GM18868 (cell line): ENCODE measurements around the gene FBXW4.
"Not testable (repeated sequence)": the region's sequence is repeated elsewhere in the genome, so short reads cannot be mapped to it uniquely, and the experiment has no call there.

Experiments used
- ATAC-seq: cut with Tn5 transposase; IDR thresholded peaks from one replicate; pipeline ENCODE4 v1.9.1; 2021; ENCODE audit warnings: mild to moderate bottlenecking, moderate library complexity; ENCODE audit not compliant: unreplicated experiment

FBXW4 gene

DNA sequence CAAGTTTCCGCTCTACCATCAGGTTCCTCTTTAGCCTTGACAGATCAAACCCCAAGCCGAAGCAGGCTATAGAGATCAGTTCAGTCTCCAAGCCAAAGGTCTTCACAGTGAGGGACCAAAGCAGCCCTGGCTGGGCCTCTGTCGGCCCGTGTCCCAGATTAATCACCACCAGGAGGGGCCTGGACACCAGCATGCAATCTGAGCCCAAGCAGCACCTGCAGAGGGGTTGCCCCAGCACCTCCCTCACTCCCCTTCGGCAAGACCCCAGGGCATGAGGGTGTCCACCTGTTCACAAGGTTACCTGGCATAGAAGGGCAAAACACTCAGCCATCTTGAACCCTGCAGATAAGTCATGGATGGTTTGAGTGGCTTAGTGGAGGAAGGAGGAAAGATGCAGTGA, 36.0 kb downstream of the FBXW4 start:
- ATAC-seq: no peak

DNA sequence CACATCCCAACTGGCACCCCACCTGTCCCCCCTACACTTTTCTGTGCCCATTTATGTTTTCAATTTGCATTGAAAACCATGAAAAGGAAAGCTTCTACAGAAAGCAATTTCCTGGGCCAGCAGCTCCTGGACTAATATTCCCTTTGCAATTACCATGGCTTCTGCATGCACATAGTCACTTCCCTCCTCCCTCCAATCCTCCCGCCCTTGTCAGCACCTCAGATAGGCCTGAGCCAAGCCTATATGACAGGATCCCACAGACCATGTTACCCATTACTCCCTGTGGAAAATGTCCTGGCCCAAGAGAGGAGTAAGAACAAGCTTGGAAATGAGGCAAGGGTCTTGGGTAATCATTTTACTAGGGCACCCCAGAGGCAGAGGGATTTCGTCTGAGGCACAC, 38.1 kb downstream of the FBXW4 start:
- no peak for ATAC-seq

DNA sequence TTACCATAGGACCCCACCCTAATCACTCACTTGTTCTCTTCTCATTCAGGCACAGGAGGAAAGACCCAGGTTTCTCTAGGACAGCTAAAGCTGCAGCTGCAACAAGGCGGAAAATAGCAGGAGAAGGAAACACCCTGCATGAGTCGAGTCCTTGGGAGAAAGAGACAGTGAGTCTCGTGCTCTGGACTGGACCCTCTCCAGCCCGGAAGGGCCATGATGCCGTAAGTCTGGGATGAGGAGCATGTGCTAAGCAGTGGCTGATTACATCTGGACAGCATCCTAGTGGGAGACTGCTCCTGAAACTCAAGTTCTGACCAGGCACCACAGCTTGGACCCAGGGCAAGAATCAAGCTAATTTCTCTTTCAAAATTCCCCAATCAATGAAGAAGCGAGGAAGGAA, 39.4 kb downstream of the FBXW4 start:
- ATAC-seq: no peak

DNA sequence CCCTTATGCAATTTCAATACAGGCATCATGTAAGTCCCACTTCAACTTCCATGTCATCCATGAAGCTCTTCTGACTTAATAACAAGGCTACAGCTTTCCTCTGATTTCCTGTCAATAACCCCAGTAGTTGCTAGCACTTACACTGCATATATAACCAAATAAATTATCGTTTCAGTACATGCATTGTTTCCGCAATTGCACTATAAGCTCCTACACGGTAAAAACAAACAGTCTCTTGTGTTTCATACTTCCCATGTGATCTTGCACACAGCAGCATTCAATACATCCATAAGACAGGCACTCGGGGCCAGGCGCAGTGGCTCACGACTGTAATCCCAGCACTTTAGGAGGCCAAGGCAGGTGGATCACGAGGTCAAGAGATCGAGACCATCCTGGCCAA, 41.4 kb downstream of the FBXW4 start:
- ATAC-seq: no peak

DNA sequence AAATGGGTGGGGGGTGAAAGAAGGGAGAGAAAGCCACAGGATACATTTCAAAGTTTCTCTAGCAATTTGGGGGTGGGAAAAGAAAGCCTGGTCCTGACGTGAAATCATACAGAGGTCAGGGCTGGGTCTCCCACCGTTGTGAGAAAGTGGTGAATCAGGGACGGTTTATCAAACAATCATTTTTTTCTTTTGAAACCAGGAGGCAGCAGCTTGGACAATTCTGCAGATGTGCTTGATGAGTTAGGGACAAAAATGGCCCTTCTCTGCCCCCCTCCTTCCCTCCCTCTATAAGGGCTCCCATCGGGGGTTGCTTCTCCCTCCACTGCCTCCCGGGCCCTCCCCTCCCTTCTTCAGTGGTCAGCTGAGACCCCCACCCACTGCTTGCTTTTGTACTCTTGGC, 43.6 kb downstream of the FBXW4 start:
- ATAC-seq: no peak

DNA sequence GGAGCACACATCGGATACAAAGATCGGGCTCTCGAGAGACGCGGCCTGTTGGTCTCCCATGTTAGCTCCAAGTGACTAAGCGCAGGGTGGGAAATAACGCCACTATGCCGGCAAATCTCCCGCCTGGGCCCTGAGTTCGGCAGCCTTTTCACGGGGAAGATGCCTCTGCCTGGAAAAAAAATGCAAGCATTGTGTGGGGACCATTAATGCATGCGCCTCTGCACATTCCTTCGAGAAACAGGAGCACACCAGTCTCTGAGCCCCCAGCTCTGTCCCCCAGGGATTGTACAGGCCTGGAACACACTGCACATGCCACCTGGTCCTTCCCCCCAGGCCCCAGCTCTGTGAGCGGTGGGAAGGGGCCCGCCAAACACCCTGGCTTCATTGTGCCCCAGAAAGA, 44.1 kb downstream of the FBXW4 start:
- ATAC-seq: no peak

DNA sequence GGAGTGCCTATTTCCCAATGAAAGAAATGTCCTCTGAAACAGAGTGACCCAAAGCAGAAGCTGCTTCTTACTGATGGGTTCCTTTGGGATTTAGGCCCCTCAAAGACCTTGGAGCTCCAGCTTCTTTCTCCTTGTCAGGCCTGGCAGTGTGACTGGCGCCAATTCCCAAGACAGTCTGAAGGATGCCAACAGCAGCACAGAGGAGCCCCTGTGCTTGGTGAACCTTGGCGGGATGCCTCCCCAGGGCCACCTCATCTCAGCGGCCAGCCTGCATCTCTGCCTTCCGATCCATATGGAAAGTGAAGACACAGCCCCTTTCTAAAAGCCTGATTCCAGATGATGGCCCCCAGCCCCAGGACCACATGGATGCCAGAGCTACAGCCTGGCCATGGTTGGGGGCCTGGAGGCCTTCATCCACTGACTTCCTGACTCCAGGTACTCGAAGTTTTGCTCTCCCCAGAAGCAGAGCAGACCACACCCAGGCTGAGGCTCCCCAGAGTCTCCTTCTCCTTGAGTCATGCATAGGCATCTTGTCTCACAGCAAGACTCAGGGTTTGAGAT, 45.4 kb downstream of the FBXW4 start:
- ATAC-seq: no peak

DNA sequence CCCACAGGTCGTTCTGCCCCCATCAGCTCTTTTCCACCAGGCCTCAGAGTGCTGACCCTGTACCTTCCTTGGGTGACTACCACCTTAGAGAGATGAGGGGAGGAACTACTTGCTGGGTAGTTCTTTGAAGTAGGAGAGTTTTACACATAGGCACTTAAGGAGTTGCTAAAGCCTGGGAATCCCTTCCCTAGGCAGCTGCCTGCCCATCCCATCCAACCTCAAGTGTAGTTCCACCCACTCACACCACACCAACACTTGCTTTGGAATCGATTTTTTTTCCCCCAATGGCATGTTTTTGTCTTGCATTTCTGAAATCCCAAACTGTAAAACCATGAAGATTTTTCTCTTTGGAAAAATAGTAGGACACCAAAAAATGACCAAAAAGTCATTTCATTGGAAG, 47.7 kb downstream of the FBXW4 start:
- ATAC-seq: no peak

DNA sequence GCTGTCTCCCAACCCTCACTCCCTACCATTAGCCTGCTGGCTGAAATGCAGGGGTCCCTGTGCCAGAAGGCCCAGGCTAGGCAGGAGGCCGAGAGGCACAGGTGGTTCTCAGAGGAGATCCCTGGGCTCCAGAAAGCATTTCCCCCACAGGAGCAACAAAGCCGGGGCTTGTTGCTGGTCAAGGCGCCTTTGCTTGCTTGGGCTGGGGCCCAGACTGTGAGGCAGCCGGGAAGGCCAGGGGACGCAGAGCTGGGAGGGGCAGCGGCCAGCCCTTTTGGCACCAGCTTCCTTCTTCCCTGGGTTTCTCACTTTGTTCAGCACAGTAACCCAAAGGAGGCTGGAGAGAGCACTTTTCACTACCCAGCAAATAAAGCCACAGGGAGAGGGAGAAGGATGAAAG, 48.6 kb downstream of the FBXW4 start:
- no peak for ATAC-seq

DNA sequence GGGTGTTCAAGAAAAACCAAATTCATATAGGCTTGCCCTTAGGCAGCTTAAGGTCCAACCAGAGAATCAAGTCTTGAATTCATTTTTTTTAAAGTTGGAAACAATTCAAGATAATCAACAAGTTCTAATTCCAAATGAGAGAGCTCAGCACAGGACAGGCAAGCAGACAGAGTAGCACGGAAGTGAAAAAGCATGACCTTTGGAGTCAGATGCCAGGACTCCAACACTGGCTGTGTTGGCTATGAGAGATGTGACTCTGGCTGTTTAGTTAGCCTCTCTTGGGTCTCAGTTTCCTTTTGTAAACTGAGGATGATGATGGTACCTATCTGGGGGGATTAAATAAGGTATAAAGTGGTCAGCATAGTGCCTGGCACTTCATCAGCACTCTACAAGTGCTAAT, 49.3 kb downstream of the FBXW4 start:
- ATAC-seq: no peak

DNA sequence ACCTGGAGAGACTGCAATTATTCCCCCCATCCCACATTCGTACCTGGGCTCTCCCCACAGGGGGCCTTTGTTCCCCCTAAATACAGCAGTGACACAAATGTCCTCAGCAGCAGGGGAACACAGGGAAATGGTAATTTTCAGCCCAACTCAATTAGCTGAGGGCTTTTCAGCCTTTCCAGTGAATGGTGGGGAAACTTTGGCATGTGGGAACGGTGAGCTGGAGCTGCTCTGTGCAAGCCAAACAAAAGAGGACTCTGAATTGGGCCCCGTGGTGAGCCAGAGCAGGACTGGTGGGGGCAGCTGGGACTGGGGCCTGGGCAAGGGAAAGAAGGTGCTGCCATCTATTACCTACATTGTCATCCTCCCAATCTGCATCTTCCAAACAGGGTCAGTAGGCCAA, 51.0 kb downstream of the FBXW4 start:
- no peak for ATAC-seq

DNA sequence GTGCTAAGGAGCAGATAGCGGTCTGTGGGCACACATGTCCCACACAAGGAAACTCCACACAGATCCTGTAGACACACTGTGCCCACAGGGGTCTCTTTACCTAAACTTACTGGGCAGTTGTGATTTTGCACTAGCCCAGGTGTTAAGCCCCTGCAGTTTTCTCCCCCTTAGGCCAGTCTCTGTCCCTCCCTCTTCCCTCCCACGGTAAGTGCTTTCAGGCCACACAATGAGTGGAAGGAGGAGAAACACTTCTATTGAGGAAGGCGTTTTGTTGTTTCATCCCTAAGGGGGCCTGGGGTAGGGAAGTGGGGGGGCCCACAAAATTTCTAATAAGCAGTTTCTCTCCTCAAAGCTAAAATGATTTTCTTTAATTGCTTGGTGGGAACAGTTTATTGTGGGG, 51.4 kb downstream of the FBXW4 start:
- ATAC-seq: no peak

DNA sequence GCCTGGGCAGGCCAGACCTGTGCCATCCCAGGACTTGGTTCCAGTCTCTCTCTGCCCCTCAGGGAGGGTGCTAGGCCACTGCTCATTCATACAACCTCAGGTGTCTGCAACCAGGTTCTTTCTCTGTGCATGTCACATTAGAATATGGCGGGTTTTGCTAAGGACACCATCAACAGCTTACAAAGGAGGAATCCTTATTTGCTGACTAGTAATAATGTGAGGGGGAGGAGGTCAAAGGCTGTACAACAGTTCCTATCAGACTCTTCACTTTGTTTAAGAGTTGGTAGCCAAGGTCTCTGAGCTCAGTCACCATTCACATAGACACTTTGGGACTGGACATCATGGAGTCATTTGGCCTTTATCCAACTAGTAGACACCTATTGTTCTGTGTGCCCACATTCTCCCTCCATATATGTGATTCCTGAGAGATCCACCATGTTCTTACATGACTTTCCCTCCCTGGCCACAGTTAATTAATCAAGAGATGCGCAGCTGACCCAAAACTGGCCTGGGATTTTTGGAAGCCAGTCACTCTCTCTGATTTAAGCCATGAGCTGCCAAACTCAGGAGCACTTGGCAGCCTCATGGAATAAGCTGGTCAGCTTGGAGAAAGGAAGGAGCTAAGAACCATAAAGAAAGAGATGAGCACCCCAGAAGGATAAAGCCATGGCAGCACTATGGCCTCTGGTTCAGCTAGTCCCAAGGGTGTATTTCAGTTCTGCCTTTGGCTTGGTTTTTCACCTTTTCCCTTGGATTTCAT, 55.6 kb downstream of the FBXW4 start:
- no peak for ATAC-seq

DNA sequence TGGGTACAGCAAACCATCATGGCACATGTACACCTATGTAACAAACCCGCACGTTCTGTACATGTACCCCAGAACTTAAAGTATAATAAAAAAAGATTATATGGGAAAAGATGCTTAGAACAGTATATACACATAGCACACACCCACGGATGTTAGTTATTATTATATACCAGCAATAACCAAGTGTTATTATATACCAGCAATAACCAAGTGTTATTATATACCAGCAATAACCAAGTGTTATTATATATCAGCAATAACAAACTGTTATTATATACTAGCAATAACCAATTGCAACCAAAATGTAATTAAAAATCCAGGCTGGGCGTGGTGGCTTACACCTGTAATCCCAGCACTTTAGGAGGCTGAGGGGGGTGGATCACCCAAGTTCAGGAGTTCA, 61.5 kb downstream of the FBXW4 start:
- not testable (repeated sequence) for ATAC-seq

DNA sequence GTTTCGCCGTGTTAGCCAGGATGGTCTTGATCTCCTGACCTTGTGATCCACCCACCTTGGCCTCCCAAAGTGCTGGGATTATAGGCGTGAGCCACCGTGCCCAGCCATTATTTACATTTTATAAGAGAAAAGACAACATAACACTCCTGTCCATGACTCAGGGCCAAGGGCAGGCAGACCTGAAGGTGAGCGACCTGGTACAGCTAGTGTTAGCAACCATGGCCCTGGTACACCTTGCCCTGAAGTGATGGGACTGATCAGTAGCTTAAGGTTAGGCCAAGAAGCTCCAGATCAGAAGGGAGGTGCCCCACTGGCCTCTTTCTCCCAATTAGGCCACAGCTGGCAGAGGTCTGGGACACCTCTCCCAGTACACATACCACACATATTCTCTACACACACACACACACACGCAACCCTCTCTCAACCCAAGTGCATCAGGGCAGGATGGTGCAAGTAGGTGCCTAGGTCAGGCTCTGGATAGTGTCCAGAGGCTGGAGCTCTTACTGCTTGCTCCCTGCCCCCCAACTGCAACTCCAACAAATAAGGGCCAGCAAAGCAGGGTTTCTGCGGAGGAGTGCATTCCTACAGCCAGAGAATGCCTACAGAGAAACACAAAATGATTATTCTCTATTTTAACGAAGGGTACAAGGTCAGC, 63.0 kb downstream of the FBXW4 start:
- ATAC-seq: no peak

DNA sequence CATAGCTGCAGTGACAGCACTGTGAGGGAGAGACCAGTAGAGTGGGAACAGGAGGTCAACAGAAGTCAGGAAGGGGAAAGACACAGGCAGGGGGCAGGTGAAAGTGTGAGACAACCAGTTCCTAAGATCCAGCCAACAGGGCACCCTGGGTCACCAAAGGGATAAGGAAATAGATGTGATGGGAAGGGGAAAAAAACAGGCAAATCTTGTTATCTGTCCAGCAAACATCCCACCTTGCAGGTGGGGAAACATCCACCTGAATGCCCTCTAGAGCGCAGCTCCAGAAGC, 64.4 kb downstream of the FBXW4 start:
- ATAC-seq: no peak

DNA sequence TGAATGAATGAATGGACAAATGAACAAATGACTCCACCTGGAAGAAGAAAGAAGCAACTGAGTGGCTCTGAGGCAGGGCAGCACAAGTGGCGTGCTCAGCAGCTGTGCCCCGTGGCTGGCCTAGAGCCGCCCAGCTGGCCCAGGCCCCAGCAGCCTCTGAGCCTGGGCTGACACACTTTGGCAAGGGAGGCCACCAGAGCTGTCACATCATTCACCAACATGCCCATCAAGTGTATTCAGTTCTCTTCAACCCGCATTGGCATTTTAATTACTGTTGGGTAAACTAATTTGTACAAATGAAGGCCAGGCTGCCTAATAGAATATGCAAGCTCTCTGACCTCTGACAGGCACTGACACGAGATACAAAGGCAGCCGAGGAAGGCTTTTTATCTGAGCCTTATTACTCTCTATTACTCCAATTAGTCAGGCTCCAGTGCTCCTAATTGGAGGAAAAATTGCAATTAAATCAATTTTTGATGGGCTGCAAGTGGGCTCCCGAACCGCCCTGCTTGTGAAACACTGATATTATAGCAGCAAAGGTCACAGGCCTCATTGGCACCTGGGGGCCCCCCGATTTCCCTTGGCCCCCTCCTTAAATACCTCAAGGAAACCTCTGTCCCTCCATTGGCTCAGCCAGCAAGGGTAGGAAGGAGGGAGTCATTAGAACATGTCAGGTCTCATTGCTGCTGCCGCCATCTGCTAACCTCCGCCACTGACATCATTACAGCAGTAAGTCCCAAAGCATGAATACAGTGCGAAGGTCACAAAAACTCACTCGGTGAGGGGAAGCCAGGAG, 64.9 kb downstream of the FBXW4 start:
- ATAC-seq: no peak

DNA sequence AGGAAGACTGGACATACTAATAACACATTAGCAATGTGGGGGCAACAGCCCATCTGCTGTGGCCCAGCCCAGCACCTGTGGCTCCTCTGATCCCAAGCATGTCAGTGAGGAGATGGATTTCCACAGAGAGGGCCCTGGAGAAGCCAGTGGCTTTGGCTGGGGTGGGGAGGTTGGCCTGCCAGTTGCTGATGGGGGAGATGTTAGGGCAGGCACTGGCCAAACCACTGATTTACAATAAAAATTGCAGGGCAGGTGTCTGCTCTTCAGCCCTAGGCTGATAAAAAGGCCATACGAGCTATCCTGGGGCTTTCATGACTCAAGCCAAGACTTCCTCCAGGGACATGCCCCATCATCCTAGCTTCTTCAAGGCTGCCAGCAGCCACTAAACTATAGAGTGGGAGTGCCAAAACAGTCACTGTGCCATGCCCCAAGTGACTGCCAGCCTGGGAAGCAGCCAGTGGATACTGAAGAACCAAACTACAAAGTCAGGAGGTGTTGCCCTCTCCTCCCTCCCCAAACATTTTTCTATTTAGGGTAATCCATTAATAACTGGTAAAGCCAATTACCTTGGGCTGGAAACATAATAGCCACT, 69.1 kb downstream of the FBXW4 start:
- ATAC-seq: no peak

DNA sequence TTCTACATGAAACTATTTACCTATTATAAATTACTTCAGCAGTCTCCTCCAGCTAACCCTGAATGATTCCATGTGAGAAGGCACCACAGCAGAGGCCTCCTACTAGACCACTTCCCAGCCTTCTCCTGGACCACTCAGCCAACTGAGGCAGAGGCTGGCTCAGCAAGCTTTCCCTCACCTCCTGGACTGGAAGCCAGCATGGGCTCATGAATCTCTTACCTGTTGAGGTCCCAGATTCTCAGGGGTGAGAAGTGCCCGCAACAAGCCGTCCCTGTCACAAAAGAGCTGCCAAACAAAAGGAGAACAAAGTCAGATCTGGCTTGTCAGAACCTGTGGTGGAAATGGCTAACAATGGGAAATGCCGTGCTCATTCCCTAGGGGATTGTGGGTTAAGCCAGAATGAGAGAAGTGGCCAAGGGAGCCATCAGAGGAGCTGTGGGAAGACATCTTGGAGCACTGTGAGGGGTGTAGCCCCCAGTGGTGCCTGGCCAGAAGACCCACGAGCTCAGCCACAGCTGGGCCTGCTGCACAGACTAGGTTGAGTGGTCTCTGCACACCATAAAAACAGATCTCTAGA, 70.4 kb downstream of the FBXW4 start:
- no peak for ATAC-seq

DNA sequence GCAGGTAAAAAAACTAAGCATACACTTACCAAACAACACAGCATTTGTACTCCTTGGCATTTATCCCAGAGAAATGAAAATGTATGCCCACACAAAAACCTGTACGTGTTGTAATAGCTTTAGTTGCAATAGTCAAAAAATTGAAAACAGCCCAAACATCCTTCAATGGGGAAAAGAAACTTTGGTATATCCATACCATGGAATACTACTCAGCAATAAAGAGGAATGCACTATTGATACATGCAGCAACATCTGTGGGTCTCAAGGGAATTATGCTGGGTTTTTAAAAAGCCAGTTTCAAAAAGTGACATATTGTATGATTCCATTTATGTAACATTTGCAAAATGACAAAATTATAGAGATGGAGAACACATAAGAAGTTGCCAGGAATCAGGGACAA, 71.4 kb downstream of the FBXW4 start:
- no peak for ATAC-seq

DNA sequence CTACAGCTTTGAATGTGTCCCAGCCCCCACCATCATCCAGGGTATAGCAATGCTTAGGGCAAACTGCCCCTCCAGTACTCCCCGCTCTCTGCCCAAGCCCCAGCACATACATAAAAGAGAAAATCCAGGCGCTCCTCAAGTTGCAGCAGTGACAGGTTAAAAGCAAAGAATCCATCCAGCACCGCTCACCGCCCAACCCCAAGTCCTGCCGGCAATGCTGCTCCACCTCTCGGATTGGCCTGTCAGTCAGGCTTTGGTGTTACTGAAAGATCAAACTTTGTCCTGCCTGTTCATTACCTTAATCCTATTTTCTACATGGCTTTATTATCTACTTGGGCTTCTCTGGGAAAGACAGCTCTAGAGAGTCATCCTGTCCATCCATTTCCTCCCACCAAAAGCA, 75.0 kb downstream of the FBXW4 start:
- ATAC-seq: no peak
